GM12878 (cell line): ENCODE data around the gene SEMA3G. TPM values are rescaled to one million over a fixed set of nuclear protein-coding genes. Genes with fewer than 3 reads are reported as not detected.

Experiments
- ATAC-seq: fragments of 200-7000 bp; cut with Tn5 transposase; 3 replicates; pipeline ENCODE4 v1.9.1; 2020; ENCODE audit warnings: mild to moderate bottlenecking, moderate library complexity
- BruUV-seq: library from RNA; stranded (reverse); fragments of 400-500 nt; replicated peaks from 2 replicates; lab custom pipeline; 2021; lab: Mats Ljungman, UMichigan
- CTCF ChIA-PET: fragments of 300-600 bp; sonication (Branson Sonifier 250); formaldehyde crosslinking; extraction: SDS; loops from one replicate; lab custom pipeline; 2021; ENCODE audit warnings: inconsistent platforms; lab: Yijun Ruan, JAX
- POLR2A ChIA-PET: fragments of 350-600 bp; formaldehyde crosslinking; extraction: SDS; loops from one replicate; lab custom pipeline; 2021; ENCODE audit warnings: inconsistent platforms; lab: Charles Lee
- RAD21 ChIA-PET: fragments of 300-600 bp; sonication (Branson Sonifier 250); formaldehyde crosslinking; loops from one replicate; lab custom pipeline; 2023; ENCODE audit warnings: antibody characterized with exemption; ENCODE audit not compliant: unreplicated experiment; lab: Charles Lee
- SMC1A ChIA-PET: fragments of 300-600 bp; sonication (Branson Sonifier 250); formaldehyde crosslinking; loops from one replicate; lab custom pipeline; 2023; ENCODE audit not compliant: unreplicated experiment, uncharacterized antibody; lab: Charles Lee
- DNase-seq: peaks from one replicate; pipeline ENCODE4 v3.0.0-alpha.2; 2011; ENCODE audit warnings: low read depth, low spot score
- FAIRE-seq: peaks from 3 replicates; lab custom pipeline; 2011; peaks lifted over from hg19 to GRCh38; lab: Jason Lieb, UNC
- H2AFZ ChIP-seq: 2 replicates; pipeline ENCODE4 v1.6.0; 2011; ENCODE audit warnings: low read depth, low read length, control low read depth; ENCODE audit not compliant: control insufficient read depth
- H3K27ac ChIP-seq: 2 replicates; pipeline ENCODE4 v1.5.1; 2011; ENCODE audit warnings: control low read depth; ENCODE audit not compliant: control insufficient read depth, insufficient read depth
- H3K27me3 ChIP-seq, 2 experiments: replicated peaks in 1 of 2; 2 replicates each; pipeline versions ENCODE4 v1.6.0 to v1.6.1; 2011; ENCODE audit warnings: low read length in 1 of 2; ENCODE audit not compliant: control insufficient read depth in 2 of 2, insufficient read depth in 2 of 2
- H3K36me3 ChIP-seq, 2 experiments: 2 replicates each; pipeline ENCODE4 v1.5.1; 2011; ENCODE audit warnings: low read length in 1 of 2; ENCODE audit not compliant: control insufficient read depth in 2 of 2, insufficient read depth in 2 of 2
- H3K4me1 ChIP-seq: 2 replicates; pipeline ENCODE4 v1.6.1; 2011; ENCODE audit warnings: mild to moderate bottlenecking, low read length, moderate library complexity, mixed read lengths; ENCODE audit not compliant: control insufficient read depth, insufficient read depth
- H3K4me2 ChIP-seq: 2 replicates; pipeline ENCODE4 v1.6.0; 2011; ENCODE audit warnings: control low read depth; ENCODE audit not compliant: control insufficient read depth, insufficient read depth
- H3K4me3 ChIP-seq: fragments of 200-600 bp; sonication (generic); 2 replicates; pipeline ENCODE4 v1.5.1; 2016
- H3K79me2 ChIP-seq: 2 replicates; pipeline ENCODE4 v1.6.0; 2011; ENCODE audit warnings: low read length; ENCODE audit not compliant: control insufficient read depth, insufficient read depth
- H3K9ac ChIP-seq: 2 replicates; pipeline ENCODE4 v1.8.0; 2011; ENCODE audit warnings: low read length, control low read depth, mixed read lengths; ENCODE audit not compliant: control insufficient read depth, insufficient read depth
- H3K9me3 ChIP-seq: replicated peaks from 3 replicates; pipeline ENCODE4 v1.5.1; 2011; ENCODE audit warnings: mild to moderate bottlenecking, low read length; ENCODE audit not compliant: control insufficient read depth, insufficient read depth
- H4K20me1 ChIP-seq: 2 replicates; pipeline ENCODE4 v1.6.0; 2011; ENCODE audit not compliant: control insufficient read depth, insufficient read depth
- CBX5 ChIP-seq: sonication (generic); IDR thresholded peaks from 2 replicates; pipeline ENCODE4 v1.6.1; 2016; ENCODE audit warnings: low read depth, moderate library complexity, mild to moderate bottlenecking, inconsistent platforms
- GABPA ChIP-seq: IDR thresholded peaks from 2 replicates; pipeline ENCODE4 v1.6.1; 2014; ENCODE audit warnings: antibody characterized with exemption, low read depth, mild to moderate bottlenecking, inconsistent platforms
- GATAD2B ChIP-seq: fragments of 450-650 bp; conservative IDR thresholded peaks from 2 replicates; pipeline ENCODE4 v1.6.1; 2017; ENCODE audit warnings: low read depth, mild to moderate bottlenecking, moderate library complexity
- IKZF1 ChIP-seq: fragments of 450-650 bp; conservative IDR thresholded peaks from 2 replicates; pipeline ENCODE4 v1.6.1; 2017; ENCODE audit warnings: antibody characterized with exemption, mild to moderate bottlenecking
- IKZF2 ChIP-seq, 2 experiments: fragments of 450-650 bp; IDR thresholded peaks; 2 replicates each; pipeline ENCODE4 v1.6.1; 2017; ENCODE audit warnings: mild to moderate bottlenecking in 2 of 2, moderate library complexity in 2 of 2
- IRF4 ChIP-seq: IDR thresholded peaks from 2 replicates; pipeline ENCODE4 v1.6.1; 2011; ENCODE audit warnings: low read depth, low read length
- MYC ChIP-seq: IDR thresholded peaks from 2 replicates; pipeline ENCODE4 v1.6.1; 2011; ENCODE audit warnings: mild to moderate bottlenecking, low read length, moderate library complexity, inconsistent platforms; ENCODE audit not compliant: insufficient read depth, insufficient replicate concordance, insufficient read length, severe bottlenecking
- RCOR1 ChIP-seq: conservative IDR thresholded peaks from 2 replicates; pipeline ENCODE4 v1.6.1; 2012; ENCODE audit warnings: low read depth, low read length, improper control_type of control experiment
- SUPT20H ChIP-seq: IDR thresholded peaks from 2 replicates; pipeline ENCODE4 v1.6.1; 2011; ENCODE audit warnings: low read depth, mild to moderate bottlenecking, low read length, moderate library complexity, borderline replicate concordance; ENCODE audit not compliant: control insufficient read depth
- YBX1 ChIP-seq: fragments of 450-650 bp; IDR thresholded peaks from 2 replicates; pipeline ENCODE4 v1.6.1; 2016; ENCODE audit warnings: antibody characterized with exemption
- WGBS: methylation state at CpG from one replicate; pipeline ENCODE4 v1.1.6; 2016; ENCODE audit warnings: low lambda C conversion rate; ENCODE audit not compliant: insufficient replicate concordance, insufficient coverage; ENCODE audit errors: missing lambda C conversion rate; 5-methylcytosine and 5-hydroxymethylcytosine counted together
- in situ Hi-C: fragments of 300-500 bp; cut with MboI; formaldehyde crosslinking; loops from 9 replicates; pipeline ENCODE4 v1.14.3; 2018; ENCODE audit warnings: mixed read lengths
- intact Hi-C: fragments of 100-400 bp; cut with micrococcal nuclease; formaldehyde crosslinking; loops from one replicate; pipeline ENCODE4 v1.14.2; 2022; ENCODE audit not compliant: unreplicated experiment
- polyA plus RNA-seq, 11 experiments: library from polyadenylated mRNA; depleted of rRNA in 4 of 11; unstranded in 6 of 11; stranded (reverse) in 5 of 11; fragments of >200 nt; fragmentation: Nextera tagmentation in 4 of 11; fragmentation: Illumina TruSeq in 1 of 11; extraction: Ambion mirVana in 4 of 11; extraction: Trizol in 1 of 11; gene quantifications; 1 replicate in 1 of 11; 2 replicates in 10 of 11; pipeline versions ENCODE4 v1.2.1 to v1.2.3, GENCODE V29; 2011 to 2016; ENCODE audit warnings: inconsistent platforms in 2 of 11, missing spikeins in 2 of 11, low read depth in 1 of 11
- total RNA-seq, 4 experiments: library from RNA; depleted of rRNA in 3 of 4; stranded (reverse); fragments of >200 nt in 3 of 4; fragmentation: Illumina TruSeq in 1 of 4; extraction: Trizol in 1 of 4; gene quantifications; 2 replicates each; pipeline versions ENCODE4 v1.2.1 to v1.2.3, GENCODE V29; 2013 to 2021
- TF ChIP-seq, protein P1 (sequence below): fragments of 450-650 bp; conservative IDR thresholded peaks from 2 replicates; pipeline ENCODE4 v1.6.1; 2017; ENCODE audit warnings: mild to moderate bottlenecking, moderate library complexity
- TF ChIP-seq, protein P2 (sequence below): IDR thresholded peaks from 2 replicates; pipeline ENCODE4 v1.6.1; 2011; ENCODE audit warnings: borderline replicate concordance, low read depth, mild to moderate bottlenecking, moderate library complexity, mixed read lengths, low read length; ENCODE audit not compliant: insufficient read depth; ENCODE audit errors: extremely low read length

SEMA3G gene
- total and polyA plus RNA-seq, 10 of the 15 experiments (the other 5 are each of a cell fraction or from before 2014, with no cell fraction given): 0.03 to 0.04 TPM; not detected in 8

DNA sequence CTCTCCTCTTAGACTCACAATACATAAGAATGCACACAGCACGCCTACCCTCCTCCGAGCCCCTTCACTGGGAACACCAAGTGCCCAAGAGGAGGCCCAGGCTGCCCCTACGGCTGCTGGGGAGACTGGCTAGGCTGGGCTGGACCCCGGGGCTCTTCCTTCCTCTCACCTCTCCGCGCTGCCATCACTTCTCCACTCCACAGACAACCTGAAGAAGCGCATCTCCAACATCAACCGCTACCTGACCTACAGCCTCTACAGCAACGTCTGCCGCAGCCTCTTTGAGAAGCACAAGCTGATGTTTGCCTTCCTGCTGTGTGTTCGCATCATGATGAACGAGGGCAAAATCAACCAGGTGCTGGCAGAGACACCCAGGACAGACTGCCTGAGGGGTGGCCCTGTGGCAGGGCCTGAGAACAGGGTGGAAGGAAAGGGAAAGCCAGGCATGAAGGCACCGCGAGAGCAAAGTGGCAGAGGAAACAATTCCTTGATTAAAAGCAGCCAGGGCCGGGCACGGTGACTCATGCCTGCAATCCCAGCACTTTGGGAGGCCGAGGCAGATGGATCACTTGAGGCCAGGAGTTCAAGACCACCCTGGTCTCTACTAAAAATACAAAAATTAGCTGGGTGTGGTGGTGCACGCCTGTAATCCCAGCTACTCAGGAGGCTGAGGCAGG is 51.6 kb downstream of the SEMA3G start:
- Histone ChIP-seq H3K9ac (no peak overlapping the region), H3K4me1 (no peaks in the 10 kb centered on the region), H3K79me2 (no peaks in the 10 kb centered on the region), H3K9me3 (no peaks in the 10 kb centered on the region), H3K27ac (no peak overlapping the region), H4K20me1 (no peaks in the 10 kb centered on the region), H3K27me3 (no peaks in the 10 kb centered on the region), H3K4me2 (no peak overlapping the region), H3K4me3 (no peak overlapping the region), H3K36me3 (no peaks in the 10 kb centered on the region)
- POLR2A ChIA-PET: no interaction called here
- in situ Hi-C loops: no loop called here
- DNase-seq: no peak
- CTCF ChIA-PET: no interaction called here
- RAD21 ChIA-PET: no interaction called here
- SMC1A ChIA-PET: no interaction called here
- FAIRE-seq: no peak
- ATAC-seq: no peak
- intact Hi-C loops: no loop called here
- WGBS: 83% methylated on average over 18 of the region's 18 CpGs
- BruUV-seq: no TSS peak
- TF ChIP-seq, protein P1, sequence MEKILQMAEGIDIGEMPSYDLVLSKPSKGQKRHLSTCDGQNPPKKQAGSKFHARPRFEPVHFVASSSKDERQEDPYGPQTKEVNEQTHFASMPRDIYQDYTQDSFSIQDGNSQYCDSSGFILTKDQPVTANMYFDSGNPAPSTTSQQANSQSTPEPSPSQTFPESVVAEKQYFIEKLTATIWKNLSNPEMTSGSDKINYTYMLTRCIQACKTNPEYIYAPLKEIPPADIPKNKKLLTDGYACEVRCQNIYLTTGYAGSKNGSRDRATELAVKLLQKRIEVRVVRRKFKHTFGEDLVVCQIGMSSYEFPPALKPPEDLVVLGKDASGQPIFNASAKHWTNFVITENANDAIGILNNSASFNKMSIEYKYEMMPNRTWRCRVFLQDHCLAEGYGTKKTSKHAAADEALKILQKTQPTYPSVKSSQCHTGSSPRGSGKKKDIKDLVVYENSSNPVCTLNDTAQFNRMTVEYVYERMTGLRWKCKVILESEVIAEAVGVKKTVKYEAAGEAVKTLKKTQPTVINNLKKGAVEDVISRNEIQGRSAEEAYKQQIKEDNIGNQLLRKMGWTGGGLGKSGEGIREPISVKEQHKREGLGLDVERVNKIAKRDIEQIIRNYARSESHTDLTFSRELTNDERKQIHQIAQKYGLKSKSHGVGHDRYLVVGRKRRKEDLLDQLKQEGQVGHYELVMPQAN: no peak
- TF ChIP-seq GATAD2B (no peak), IKZF1 (no peak), MYC (no peak), IRF4 (no peak), YBX1 (no peak), SUPT20H (no peak), RCOR1 (no peak), GABPA (no peak), IKZF2 (IDR thresholded peaks at IDR 0.05) (no peak), CBX5 (no peak)
- TF ChIP-seq, protein P2, sequence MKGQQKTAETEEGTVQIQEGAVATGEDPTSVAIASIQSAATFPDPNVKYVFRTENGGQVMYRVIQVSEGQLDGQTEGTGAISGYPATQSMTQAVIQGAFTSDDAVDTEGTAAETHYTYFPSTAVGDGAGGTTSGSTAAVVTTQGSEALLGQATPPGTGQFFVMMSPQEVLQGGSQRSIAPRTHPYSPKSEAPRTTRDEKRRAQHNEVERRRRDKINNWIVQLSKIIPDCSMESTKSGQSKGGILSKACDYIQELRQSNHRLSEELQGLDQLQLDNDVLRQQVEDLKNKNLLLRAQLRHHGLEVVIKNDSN: no peak
- TF ChIP-seq, all 136 proteins: peak for 0
- H2AFZ ChIP-seq: no peak overlapping the region
